Neutrophil (primary cell): Measurements from ENCODE around the gene CEP250.

Experiments
- H3K27ac ChIP-seq: fragments of 200-600 bp; sonication (generic); 2 replicates; pipeline ENCODE4 v1.5.1; 2016; ENCODE audit warnings: mild to moderate bottlenecking, moderate library complexity
- H3K27me3 ChIP-seq: fragments of 200-600 bp; sonication (generic); 2 replicates; pipeline ENCODE4 v1.6.0; 2016; ENCODE audit warnings: mild to moderate bottlenecking
- H3K36me3 ChIP-seq: fragments of 200-600 bp; sonication (generic); 2 replicates; pipeline ENCODE4 v1.5.1; 2017
- H3K4me1 ChIP-seq, 2 experiments: fragments of 200-600 bp in 1 of 2; sonication (generic) in 1 of 2; 1 replicate in 1 of 2; 2 replicates in 1 of 2; pipeline versions ENCODE4 v1.5.1 to v1.6.1; 2013 to 2016; ENCODE audit warnings: low read depth in 1 of 2, low read length in 1 of 2, mild to moderate bottlenecking in 1 of 2, moderate library complexity in 1 of 2; ENCODE audit not compliant: control insufficient read depth in 1 of 2, insufficient read depth in 1 of 2
- H3K4me3 ChIP-seq, 2 experiments: fragments of 200-600 bp in 1 of 2; sonication (generic) in 1 of 2; 1 replicate in 1 of 2; 2 replicates in 1 of 2; pipeline ENCODE4 v1.5.1; 2013 to 2016; ENCODE audit warnings: low read depth in 1 of 2, low read length in 1 of 2, mild to moderate bottlenecking in 1 of 2, moderate library complexity in 1 of 2
- H3K9me3 ChIP-seq: fragments of 200-600 bp; sonication (generic); 2 replicates; pipeline ENCODE4 v1.5.1; 2016
- CTCF ChIP-seq: fragments of 200-600 bp; sonication (generic); IDR thresholded peaks from 2 replicates; pipeline ENCODE4 v1.5.1; 2016; ENCODE audit warnings: antibody characterized with exemption

CEP250 gene

GRCh38 chr20:35436177-35436573 lies 19.2 kb upstream of the CEP250 start:
- Histone ChIP-seq H3K4me3 (no peak overlapping the region), H3K4me1 (no peaks in the 10 kb centered on the region), H3K9me3 (no peaks in the 10 kb centered on the region), H3K27me3 (peaks cover 17% of the 10 kb centered on the region), H3K36me3 (no peaks in the 10 kb centered on the region), H3K27ac (no peak overlapping the region)
- TF ChIP-seq CTCF, result no peak

- H3K4me3 ChIP-seq, result no peak overlapping the region
- no peaks in the 10 kb centered on the region for H3K4me1 ChIP-seq
- no peak overlapping the region for H3K27ac ChIP-seq
- H3K27me3 ChIP-seq, result peaks cover 22% of the 10 kb centered on the region
- TF ChIP-seq CTCF, result no peak
- H3K36me3 ChIP-seq, result no peaks in the 10 kb centered on the region
- no peaks in the 10 kb centered on the region for H3K9me3 ChIP-seq
Measured at GRCh38 chr20:35437599-35437998, 17.8 kb upstream of the CEP250 start.

- Histone ChIP-seq H3K4me3 (no peak overlapping the region), H3K27me3 (peaks cover 26% of the 10 kb centered on the region), H3K36me3 (no peaks in the 10 kb centered on the region), H3K4me1 (peaks cover 3 to 6% of the 10 kb centered on the region in 2 experiments), H3K27ac (no peak overlapping the region), H3K9me3 (no peaks in the 10 kb centered on the region)
- TF ChIP-seq CTCF, result no peak
Measured at GRCh38 chr20:35443003-35443402, 12.4 kb upstream of the CEP250 start.

GRCh38 chr20:35444226-35444625 lies 11.2 kb upstream of the CEP250 start:
- TF ChIP-seq CTCF, result no peak
- Histone ChIP-seq H3K27me3 (peaks cover 26% of the 10 kb centered on the region), H3K36me3 (no peaks in the 10 kb centered on the region), H3K27ac (no peak overlapping the region), H3K4me3 (no peak overlapping the region), H3K9me3 (no peaks in the 10 kb centered on the region), H3K4me1 (peaks cover 3 to 6% of the 10 kb centered on the region in 2 experiments)

- no peak overlapping the region for H3K27ac ChIP-seq
- H3K36me3 ChIP-seq, result no peaks in the 10 kb centered on the region
- H3K27me3 ChIP-seq, result peaks cover 9% of the 10 kb centered on the region
- H3K4me3 ChIP-seq, result peak overlapping the region in 1 of 2 experiments; percentile 41
- TF ChIP-seq CTCF, result no peak
- H3K4me1 ChIP-seq, result peaks cover 3 to 6% of the 10 kb centered on the region in 2 experiments
- H3K9me3 ChIP-seq, result no peaks in the 10 kb centered on the region
Measured at GRCh38 chr20:35446356-35447078, 8.9 kb upstream of the CEP250 start.
